ENCODE data around the gene FNBP1.

The FNBP1 gene

GRCh38 chr9:129900263-129901027 lies 142.5 kb downstream of the FNBP1 start:
- TF ChIP-seq SUZ12 (IDR thresholded peaks at IDR 0.05; ENCODE audit: extremely low read depth, insufficient read depth, insufficient read length) (no peak), ZNF274 (IDR thresholded peaks at IDR 0.05; ENCODE audit: low read depth, low read length) (no peak), YY1 (IDR thresholded peaks at IDR 0.05; ENCODE audit: insufficient read depth, insufficient read length) (no peak)
- Histone ChIP-seq H3K4me3 (ENCODE audit: insufficient read length, low read depth) (no peak overlapping the region), H3K9me3 (ENCODE audit: insufficient read depth, low read length) (no peaks in the 10 kb centered on the region), H3K4me1 (ENCODE audit: insufficient read depth, insufficient read length) (peaks cover 3% of the 10 kb centered on the region), H3K27me3 (ENCODE audit: insufficient read depth, insufficient read length) (no peaks in the 10 kb centered on the region), H3K9ac (ENCODE audit: insufficient read length, low read depth) (no peak overlapping the region), H3K36me3 (ENCODE audit: insufficient read depth, insufficient read length, low read length) (peaks cover 69% of the 10 kb centered on the region)
- DNase-seq (ENCODE audit: low read depth, low spot score) = no peak

- Histone ChIP-seq H3K4me1 (ENCODE audit: insufficient read depth, insufficient read length) (peaks cover 3% of the 10 kb centered on the region), H3K9me3 (ENCODE audit: insufficient read depth, low read length) (no peaks in the 10 kb centered on the region), H3K36me3 (ENCODE audit: insufficient read depth, insufficient read length, low read length) (peaks cover 71% of the 10 kb centered on the region), H3K4me3 (ENCODE audit: insufficient read length, low read depth) (no peak overlapping the region), H3K27me3 (ENCODE audit: insufficient read depth, insufficient read length) (no peaks in the 10 kb centered on the region), H3K9ac (ENCODE audit: insufficient read length, low read depth) (no peak overlapping the region)
- TF ChIP-seq ZNF274 (IDR thresholded peaks at IDR 0.05; ENCODE audit: low read depth, low read length) = no peak
- TF ChIP-seq YY1 (IDR thresholded peaks at IDR 0.05; ENCODE audit: insufficient read depth, insufficient read length) = no peak
- no peak for DNase-seq (ENCODE audit: low read depth, low spot score)
Measured at GRCh38 chr9:129899620-129900019, 143.4 kb downstream of the FNBP1 start.

GRCh38 chr9:129898185-129898584 lies 144.8 kb downstream of the FNBP1 start:
- Histone ChIP-seq H3K9me3 (ENCODE audit: insufficient read depth, low read length) (no peaks in the 10 kb centered on the region), H3K27me3 (ENCODE audit: insufficient read depth, insufficient read length) (no peaks in the 10 kb centered on the region), H3K9ac (ENCODE audit: insufficient read length, low read depth) (no peak overlapping the region), H3K4me3 (ENCODE audit: insufficient read length, low read depth) (no peak overlapping the region), H3K4me1 (ENCODE audit: insufficient read depth, insufficient read length) (peaks cover 3% of the 10 kb centered on the region), H3K36me3 (ENCODE audit: insufficient read depth, insufficient read length, low read length) (peaks cover 67% of the 10 kb centered on the region)
- no peak for DNase-seq (ENCODE audit: low read depth, low spot score)
- TF ChIP-seq YY1 (IDR thresholded peaks at IDR 0.05; ENCODE audit: insufficient read depth, insufficient read length) = no peak
- no peak for TF ChIP-seq SUZ12 (IDR thresholded peaks at IDR 0.05; ENCODE audit: extremely low read depth, insufficient read depth, insufficient read length)
- no peak for TF ChIP-seq ZNF274 (IDR thresholded peaks at IDR 0.05; ENCODE audit: low read depth, low read length)

GRCh38 chr9:129897263-129897662 lies 145.7 kb downstream of the FNBP1 start:
- Histone ChIP-seq H3K27me3 (ENCODE audit: insufficient read depth, insufficient read length) (no peaks in the 10 kb centered on the region), H3K4me3 (ENCODE audit: insufficient read length, low read depth) (no peak overlapping the region), H3K9ac (ENCODE audit: insufficient read length, low read depth) (no peak overlapping the region), H3K4me1 (ENCODE audit: insufficient read depth, insufficient read length) (peaks cover 3% of the 10 kb centered on the region), H3K9me3 (ENCODE audit: insufficient read depth, low read length) (no peaks in the 10 kb centered on the region), H3K36me3 (ENCODE audit: insufficient read depth, insufficient read length, low read length) (peaks cover 60% of the 10 kb centered on the region)
- no peak for DNase-seq (ENCODE audit: low read depth, low spot score)
- no peak for TF ChIP-seq SUZ12 (IDR thresholded peaks at IDR 0.05; ENCODE audit: extremely low read depth, insufficient read depth, insufficient read length)
- no peak for TF ChIP-seq ZNF274 (IDR thresholded peaks at IDR 0.05; ENCODE audit: low read depth, low read length)
- no peak for TF ChIP-seq YY1 (IDR thresholded peaks at IDR 0.05; ENCODE audit: insufficient read depth, insufficient read length)

- Histone ChIP-seq H3K9me3 (ENCODE audit: insufficient read depth, low read length) (no peaks in the 10 kb centered on the region), H3K36me3 (ENCODE audit: insufficient read depth, insufficient read length, low read length) (peaks cover 47% of the 10 kb centered on the region), H3K4me1 (ENCODE audit: insufficient read depth, insufficient read length) (peaks cover 3% of the 10 kb centered on the region), H3K27me3 (ENCODE audit: insufficient read depth, insufficient read length) (no peaks in the 10 kb centered on the region), H3K4me3 (ENCODE audit: insufficient read length, low read depth) (no peak overlapping the region), H3K9ac (ENCODE audit: insufficient read length, low read depth) (no peak overlapping the region)
- TF ChIP-seq SUZ12 (IDR thresholded peaks at IDR 0.05; ENCODE audit: extremely low read depth, insufficient read depth, insufficient read length) = no peak
- no peak for TF ChIP-seq YY1 (IDR thresholded peaks at IDR 0.05; ENCODE audit: insufficient read depth, insufficient read length)
- no peak for TF ChIP-seq ZNF274 (IDR thresholded peaks at IDR 0.05; ENCODE audit: low read depth, low read length)
- DNase-seq (ENCODE audit: low read depth, low spot score) = no peak
Measured at GRCh38 chr9:129895376-129896268, 147.4 kb downstream of the FNBP1 start.

- H3K36me3 ChIP-seq (ENCODE audit: insufficient read depth, insufficient read length, low read length) = peaks cover 38% of the 10 kb centered on the region
- H3K4me1 ChIP-seq (ENCODE audit: insufficient read depth, insufficient read length) = peaks cover 8% of the 10 kb centered on the region
- TF ChIP-seq YY1 (IDR thresholded peaks at IDR 0.05; ENCODE audit: insufficient read depth, insufficient read length) = no peak
- TF ChIP-seq SUZ12 (IDR thresholded peaks at IDR 0.05; ENCODE audit: extremely low read depth, insufficient read depth, insufficient read length) = no peak
- no peak for TF ChIP-seq ZNF274 (IDR thresholded peaks at IDR 0.05; ENCODE audit: low read depth, low read length)
- no peak for DNase-seq (ENCODE audit: low read depth, low spot score)
- H3K9ac ChIP-seq (ENCODE audit: insufficient read length, low read depth) = no peak overlapping the region
- no peak overlapping the region for H3K4me3 ChIP-seq (ENCODE audit: insufficient read length, low read depth)
- no peaks in the 10 kb centered on the region for H3K9me3 ChIP-seq (ENCODE audit: insufficient read depth, low read length)
- no peaks in the 10 kb centered on the region for H3K27me3 ChIP-seq (ENCODE audit: insufficient read depth, insufficient read length)
Measured at GRCh38 chr9:129894120-129894823, 148.7 kb downstream of the FNBP1 start.
